GM23338 (cell line): ENCODE measurements around the gene SORBS1. TPM values are rescaled to one million over a fixed set of nuclear protein-coding genes. Genes with fewer than 3 reads are reported as not detected.

Source experiments
- ATAC-seq: fragments of 200-7000 bp; cut with Tn5 transposase; 3 replicates; pipeline ENCODE4 v1.9.1; 2020
- DNase-seq: peaks from one replicate; pipeline ENCODE4 v3.0.0-alpha.2; 2015; ENCODE audit warnings: low spot score
- H2AFZ ChIP-seq: fragments of 200-600 bp; sonication (generic); 2 replicates; pipeline ENCODE4 v1.8.0; 2016; ENCODE audit warnings: antibody characterized with exemption, mild to moderate bottlenecking, moderate library complexity
- H3F3A ChIP-seq: fragments of 200-600 bp; sonication (generic); replicated peaks from 2 replicates; pipeline ENCODE4 v1.8.0; 2017; ENCODE audit warnings: antibody characterized with exemption, mixed run types, low read depth
- H3K27ac ChIP-seq: fragments of 200-600 bp; sonication (generic); 2 replicates; pipeline ENCODE4 v1.6.1; 2016; ENCODE audit warnings: low read depth
- H3K27me3 ChIP-seq: fragments of 200-600 bp; sonication (generic); 2 replicates; pipeline ENCODE4 v1.8.0; 2016; ENCODE audit warnings: mild to moderate bottlenecking, mixed run types, moderate library complexity; ENCODE audit not compliant: insufficient read depth
- H3K36me3 ChIP-seq: fragments of 200-600 bp; sonication (generic); 2 replicates; pipeline ENCODE4 v1.8.0; 2016; ENCODE audit warnings: mild to moderate bottlenecking; ENCODE audit not compliant: insufficient read depth
- H3K4me1 ChIP-seq: fragments of 200-600 bp; sonication (generic); 2 replicates; pipeline ENCODE4 v1.8.0; 2016; ENCODE audit warnings: mild to moderate bottlenecking, moderate library complexity; ENCODE audit not compliant: insufficient read depth
- H3K4me2 ChIP-seq: fragments of 200-600 bp; sonication (generic); 2 replicates; pipeline ENCODE4 v1.7.1; 2017; ENCODE audit warnings: mixed run types
- H3K4me3 ChIP-seq: fragments of 200-600 bp; sonication (generic); 2 replicates; pipeline ENCODE4 v1.6.1; 2016; ENCODE audit warnings: mixed run types
- H3K79me2 ChIP-seq: fragments of 200-600 bp; sonication (generic); replicated peaks from 2 replicates; pipeline ENCODE4 v1.8.0; 2017; ENCODE audit warnings: mild to moderate bottlenecking; ENCODE audit not compliant: insufficient read depth
- H3K9me2 ChIP-seq: fragments of 200-600 bp; sonication (generic); 2 replicates; pipeline ENCODE4 v1.8.0; 2017; ENCODE audit not compliant: insufficient read depth
- H4K20me1 ChIP-seq: fragments of 200-600 bp; sonication (generic); replicated peaks from 2 replicates; pipeline ENCODE4 v1.8.0; 2017; ENCODE audit warnings: mild to moderate bottlenecking; ENCODE audit not compliant: insufficient read depth
- H3K27ac Mint-ChIP-seq: 2 replicates; pipeline ENCODE4 v1.8.0; 2020; ENCODE audit warnings: inconsistent platforms, mild to moderate bottlenecking, moderate library complexity, mixed read lengths
- H3K27me3 Mint-ChIP-seq: 3 replicates; pipeline ENCODE4 v1.8.0; 2022; ENCODE audit warnings: low read depth, mild to moderate bottlenecking, moderate library complexity, mixed read lengths, inconsistent platforms; ENCODE audit not compliant: insufficient read depth, poor library complexity
- H3K36me3 Mint-ChIP-seq: 3 replicates; pipeline ENCODE4 v1.8.0; 2021; ENCODE audit warnings: low read depth, mild to moderate bottlenecking, inconsistent platforms, moderate library complexity, mixed read lengths
- H3K4me1 Mint-ChIP-seq: 3 replicates; pipeline ENCODE4 v1.8.0; 2020; ENCODE audit warnings: mild to moderate bottlenecking, inconsistent platforms, mixed read lengths
- H3K4me3 Mint-ChIP-seq: 3 replicates; pipeline ENCODE4 v1.8.0; 2021; ENCODE audit warnings: moderate library complexity, mild to moderate bottlenecking, inconsistent platforms, mixed read lengths
- H3K9me3 Mint-ChIP-seq: 3 replicates; pipeline ENCODE4 v1.8.0; 2020; ENCODE audit warnings: moderate library complexity, mild to moderate bottlenecking, inconsistent platforms, mixed read lengths
- CREB1 ChIP-seq: fragments of 250-450 bp; sonication (Bioruptor Pico); IDR thresholded peaks from 2 replicates; pipeline ENCODE4 v1.5.0; 2020; ENCODE audit warnings: low read depth, mild to moderate bottlenecking, moderate library complexity
- CTCF ChIP-seq, 2 experiments: fragments of 200-600 bp in 1 of 2; sonication (generic) in 1 of 2; conservative IDR thresholded peaks; 2 replicates each; pipeline versions ENCODE4 v1.5.1 to v1.6.1; 2016 to 2017; ENCODE audit warnings: antibody characterized with exemption in 2 of 2, low read depth in 2 of 2, mild to moderate bottlenecking in 2 of 2, moderate library complexity in 1 of 2
- EZH2 ChIP-seq: fragments of 200-600 bp; sonication (generic); IDR thresholded peaks from one replicate; pipeline ENCODE4 v1.8.0; 2017; ENCODE audit warnings: antibody characterized with exemption, mild to moderate bottlenecking, low read depth; ENCODE audit not compliant: unreplicated experiment
- JUNB ChIP-seq: IDR thresholded peaks from one replicate; pipeline ENCODE4 v1.6.1; 2016; ENCODE audit warnings: antibody characterized with exemption; ENCODE audit not compliant: unreplicated experiment
- NANOG ChIP-seq: IDR thresholded peaks from 2 replicates; pipeline ENCODE4 v1.6.1; 2016; ENCODE audit warnings: antibody characterized with exemption, borderline replicate concordance
- POLR2AphosphoS5 ChIP-seq: IDR thresholded peaks from 2 replicates; pipeline ENCODE4 v1.6.1; 2016; ENCODE audit warnings: antibody characterized with exemption, low read depth
- STAT1 ChIP-seq: IDR thresholded peaks from one replicate; pipeline ENCODE4 v1.6.1; 2016; ENCODE audit warnings: antibody characterized with exemption; ENCODE audit not compliant: unreplicated experiment
- ZNF114 ChIP-seq: fragments of 250-450 bp; sonication (Bioruptor Pico); IDR thresholded peaks from 2 replicates; pipeline ENCODE4 v1.5.0; 2020; ENCODE audit warnings: mild to moderate bottlenecking, moderate library complexity
- ZNF331 ChIP-seq: fragments of 250-450 bp; sonication (Bioruptor Pico); IDR thresholded peaks from 2 replicates; pipeline ENCODE4 v1.5.0; 2020; ENCODE audit warnings: low read depth, mild to moderate bottlenecking, moderate library complexity
- polyA plus RNA-seq: library from polyadenylated mRNA; unstranded; fragments of >200 nt; fragmentation: Nextera tagmentation; extraction: Ambion mirVana; gene quantifications from 2 replicates; pipeline ENCODE4 v1.2.1, GENCODE V29; 2016
- total RNA-seq: library from RNA; depleted of rRNA; stranded (reverse); fragments of >200 nt; shearing (Covaris generic); gene quantifications from 2 replicates; pipeline ENCODE4 v1.2.3, GENCODE V29; 2014
- TF ChIP-seq, protein P1 (sequence below): IDR thresholded peaks from one replicate; pipeline ENCODE4 v1.6.1; 2018; ENCODE audit warnings: antibody characterized with exemption; ENCODE audit not compliant: unreplicated experiment
- TF ChIP-seq, protein P2 (sequence below): fragments of 250-450 bp; sonication (Bioruptor Pico); IDR thresholded peaks from 2 replicates; pipeline ENCODE4 v1.5.0; 2020; ENCODE audit warnings: mild to moderate bottlenecking, moderate library complexity

SORBS1 gene
- total and polyA plus RNA-seq, 2 experiments from 2014 or later: 47.7 to 51.5 TPM

- Mint-ChIP-seq H3K4me3 (no peak overlapping the region), H3K27me3 (no peaks in the 10 kb centered on the region), H3K9me3 (no peaks in the 10 kb centered on the region), H3K36me3 (no peaks in the 10 kb centered on the region), H3K27ac (no peak overlapping the region), H3K4me1 (peaks cover 35% of the 10 kb centered on the region)
- Histone ChIP-seq H3K4me3 (no peak overlapping the region), H3K79me2 (peaks cover 94% of the 10 kb centered on the region), H3F3A (no peaks in the 10 kb centered on the region), H3K27me3 (no peaks in the 10 kb centered on the region), H2AFZ (no peak overlapping the region), H3K36me3 (no peaks in the 10 kb centered on the region), H4K20me1 (peaks cover 10% of the 10 kb centered on the region), H3K4me2 (no peak overlapping the region), H3K27ac (no peak overlapping the region), H3K9me2 (no peaks in the 10 kb centered on the region), H3K4me1 (peaks cover 19% of the 10 kb centered on the region)
- ATAC-seq: peak; percentile 24; the same call in 2 of the 3 replicates
- DNase-seq: no peak
- TF ChIP-seq STAT1 (no peak), JUNB (no peak)
These were observed 35.1 kb downstream of the SORBS1 start for GRCh38 chr10:95526044-95526443.

DNA sequence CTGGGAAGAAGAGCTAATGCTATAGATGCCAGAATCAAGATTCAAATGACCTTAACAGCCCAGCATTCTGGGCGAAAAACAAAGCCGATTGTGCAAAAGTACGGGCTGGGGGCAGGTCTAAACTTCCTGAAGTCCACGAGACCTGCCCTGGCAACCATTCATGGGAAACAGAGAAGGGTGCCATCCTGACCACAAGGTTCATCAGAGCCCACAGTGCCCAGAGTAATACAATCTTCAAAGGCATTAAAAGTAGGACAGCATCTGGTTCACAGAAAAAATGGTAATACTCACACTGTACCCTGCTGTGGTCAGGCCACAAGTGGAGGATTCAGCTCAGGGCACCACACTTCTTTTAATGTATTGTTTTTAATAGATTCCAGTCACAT lies 36.1 kb downstream of the SORBS1 start:
- ATAC-seq (no peak), DNase-seq (no peak)
- Mint-ChIP-seq H3K4me3 (no peak overlapping the region), H3K4me1 (peaks cover 29% of the 10 kb centered on the region), H3K9me3 (no peaks in the 10 kb centered on the region), H3K36me3 (no peaks in the 10 kb centered on the region), H3K27ac (no peak overlapping the region), H3K27me3 (no peaks in the 10 kb centered on the region)
- Histone ChIP-seq H3K9me2 (no peaks in the 10 kb centered on the region), H3K27me3 (no peaks in the 10 kb centered on the region), H3K4me2 (no peak overlapping the region), H4K20me1 (peaks cover 9% of the 10 kb centered on the region), H3K4me1 (peaks cover 22% of the 10 kb centered on the region), H3K79me2 (peaks cover 94% of the 10 kb centered on the region), H3K36me3 (no peaks in the 10 kb centered on the region), H3K27ac (no peak overlapping the region), H3F3A (no peaks in the 10 kb centered on the region), H3K4me3 (no peak overlapping the region), H2AFZ (no peak overlapping the region)
- TF ChIP-seq STAT1 (no peak), ZNF331 (CRISPR knock-in tag) (no peak), ZNF114 (CRISPR knock-in tag) (no peak), POLR2AphosphoS5 (no peak), CREB1 (no peak), EZH2 (no peak), CTCF (conservative IDR thresholded peaks at IDR 0.05; ENCODE audit: low read depth in 2 of 2) (no peak), NANOG (no peak)
- TF ChIP-seq, protein P1, sequence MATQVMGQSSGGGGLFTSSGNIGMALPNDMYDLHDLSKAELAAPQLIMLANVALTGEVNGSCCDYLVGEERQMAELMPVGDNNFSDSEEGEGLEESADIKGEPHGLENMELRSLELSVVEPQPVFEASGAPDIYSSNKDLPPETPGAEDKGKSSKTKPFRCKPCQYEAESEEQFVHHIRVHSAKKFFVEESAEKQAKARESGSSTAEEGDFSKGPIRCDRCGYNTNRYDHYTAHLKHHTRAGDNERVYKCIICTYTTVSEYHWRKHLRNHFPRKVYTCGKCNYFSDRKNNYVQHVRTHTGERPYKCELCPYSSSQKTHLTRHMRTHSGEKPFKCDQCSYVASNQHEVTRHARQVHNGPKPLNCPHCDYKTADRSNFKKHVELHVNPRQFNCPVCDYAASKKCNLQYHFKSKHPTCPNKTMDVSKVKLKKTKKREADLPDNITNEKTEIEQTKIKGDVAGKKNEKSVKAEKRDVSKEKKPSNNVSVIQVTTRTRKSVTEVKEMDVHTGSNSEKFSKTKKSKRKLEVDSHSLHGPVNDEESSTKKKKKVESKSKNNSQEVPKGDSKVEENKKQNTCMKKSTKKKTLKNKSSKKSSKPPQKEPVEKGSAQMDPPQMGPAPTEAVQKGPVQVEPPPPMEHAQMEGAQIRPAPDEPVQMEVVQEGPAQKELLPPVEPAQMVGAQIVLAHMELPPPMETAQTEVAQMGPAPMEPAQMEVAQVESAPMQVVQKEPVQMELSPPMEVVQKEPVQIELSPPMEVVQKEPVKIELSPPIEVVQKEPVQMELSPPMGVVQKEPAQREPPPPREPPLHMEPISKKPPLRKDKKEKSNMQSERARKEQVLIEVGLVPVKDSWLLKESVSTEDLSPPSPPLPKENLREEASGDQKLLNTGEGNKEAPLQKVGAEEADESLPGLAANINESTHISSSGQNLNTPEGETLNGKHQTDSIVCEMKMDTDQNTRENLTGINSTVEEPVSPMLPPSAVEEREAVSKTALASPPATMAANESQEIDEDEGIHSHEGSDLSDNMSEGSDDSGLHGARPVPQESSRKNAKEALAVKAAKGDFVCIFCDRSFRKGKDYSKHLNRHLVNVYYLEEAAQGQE: no peak
- TF ChIP-seq, protein P2, sequence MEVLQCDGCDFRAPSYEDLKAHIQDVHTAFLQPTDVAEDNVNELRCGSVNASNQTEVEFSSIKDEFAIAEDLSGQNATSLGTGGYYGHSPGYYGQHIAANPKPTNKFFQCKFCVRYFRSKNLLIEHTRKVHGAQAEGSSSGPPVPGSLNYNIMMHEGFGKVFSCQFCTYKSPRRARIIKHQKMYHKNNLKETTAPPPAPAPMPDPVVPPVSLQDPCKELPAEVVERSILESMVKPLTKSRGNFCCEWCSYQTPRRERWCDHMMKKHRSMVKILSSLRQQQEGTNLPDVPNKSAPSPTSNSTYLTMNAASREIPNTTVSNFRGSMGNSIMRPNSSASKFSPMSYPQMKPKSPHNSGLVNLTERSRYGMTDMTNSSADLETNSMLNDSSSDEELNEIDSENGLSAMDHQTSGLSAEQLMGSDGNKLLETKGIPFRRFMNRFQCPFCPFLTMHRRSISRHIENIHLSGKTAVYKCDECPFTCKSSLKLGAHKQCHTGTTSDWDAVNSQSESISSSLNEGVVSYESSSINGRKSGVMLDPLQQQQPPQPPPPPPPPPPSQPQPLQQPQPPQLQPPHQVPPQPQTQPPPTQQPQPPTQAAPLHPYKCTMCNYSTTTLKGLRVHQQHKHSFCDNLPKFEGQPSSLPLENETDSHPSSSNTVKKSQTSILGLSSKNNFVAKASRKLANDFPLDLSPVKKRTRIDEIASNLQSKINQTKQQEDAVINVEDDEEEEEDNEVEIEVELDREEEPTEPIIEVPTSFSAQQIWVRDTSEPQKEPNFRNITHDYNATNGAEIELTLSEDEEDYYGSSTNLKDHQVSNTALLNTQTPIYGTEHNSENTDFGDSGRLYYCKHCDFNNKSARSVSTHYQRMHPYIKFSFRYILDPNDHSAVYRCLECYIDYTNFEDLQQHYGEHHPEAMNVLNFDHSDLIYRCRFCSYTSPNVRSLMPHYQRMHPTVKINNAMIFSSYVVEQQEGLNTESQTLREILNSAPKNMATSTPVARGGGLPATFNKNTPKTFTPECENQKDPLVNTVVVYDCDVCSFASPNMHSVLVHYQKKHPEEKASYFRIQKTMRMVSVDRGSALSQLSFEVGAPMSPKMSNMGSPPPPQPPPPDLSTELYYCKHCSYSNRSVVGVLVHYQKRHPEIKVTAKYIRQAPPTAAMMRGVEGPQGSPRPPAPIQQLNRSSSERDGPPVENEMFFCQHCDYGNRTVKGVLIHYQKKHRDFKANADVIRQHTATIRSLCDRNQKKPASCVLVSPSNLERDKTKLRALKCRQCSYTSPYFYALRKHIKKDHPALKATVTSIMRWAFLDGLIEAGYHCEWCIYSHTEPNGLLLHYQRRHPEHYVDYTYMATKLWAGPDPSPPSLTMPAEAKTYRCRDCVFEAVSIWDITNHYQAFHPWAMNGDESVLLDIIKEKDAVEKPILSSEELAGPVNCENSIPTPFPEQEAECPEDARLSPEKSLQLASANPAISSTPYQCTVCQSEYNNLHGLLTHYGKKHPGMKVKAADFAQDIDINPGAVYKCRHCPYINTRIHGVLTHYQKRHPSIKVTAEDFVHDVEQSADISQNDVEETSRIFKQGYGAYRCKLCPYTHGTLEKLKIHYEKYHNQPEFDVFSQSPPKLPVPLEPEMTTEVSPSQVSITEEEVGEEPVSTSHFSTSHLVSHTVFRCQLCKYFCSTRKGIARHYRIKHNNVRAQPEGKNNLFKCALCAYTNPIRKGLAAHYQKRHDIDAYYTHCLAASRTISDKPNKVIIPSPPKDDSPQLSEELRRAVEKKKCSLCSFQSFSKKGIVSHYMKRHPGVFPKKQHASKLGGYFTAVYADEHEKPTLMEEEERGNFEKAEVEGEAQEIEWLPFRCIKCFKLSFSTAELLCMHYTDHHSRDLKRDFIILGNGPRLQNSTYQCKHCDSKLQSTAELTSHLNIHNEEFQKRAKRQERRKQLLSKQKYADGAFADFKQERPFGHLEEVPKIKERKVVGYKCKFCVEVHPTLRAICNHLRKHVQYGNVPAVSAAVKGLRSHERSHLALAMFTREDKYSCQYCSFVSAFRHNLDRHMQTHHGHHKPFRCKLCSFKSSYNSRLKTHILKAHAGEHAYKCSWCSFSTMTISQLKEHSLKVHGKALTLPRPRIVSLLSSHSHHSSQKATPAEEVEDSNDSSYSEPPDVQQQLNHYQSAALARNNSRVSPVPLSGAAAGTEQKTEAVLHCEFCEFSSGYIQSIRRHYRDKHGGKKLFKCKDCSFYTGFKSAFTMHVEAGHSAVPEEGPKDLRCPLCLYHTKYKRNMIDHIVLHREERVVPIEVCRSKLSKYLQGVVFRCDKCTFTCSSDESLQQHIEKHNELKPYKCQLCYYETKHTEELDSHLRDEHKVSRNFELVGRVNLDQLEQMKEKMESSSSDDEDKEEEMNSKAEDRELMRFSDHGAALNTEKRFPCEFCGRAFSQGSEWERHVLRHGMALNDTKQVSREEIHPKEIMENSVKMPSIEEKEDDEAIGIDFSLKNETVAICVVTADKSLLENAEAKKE (CRISPR knock-in tag): no peak
